Activated CD8-positive, alpha-beta memory T cell treated with anti-CD3 and anti-CD28 coated beads, Interleukin-2, amount 50 U/mL, for 48 hours (primary cell): ENCODE data around the gene NHEJ1.
A peak's percentile ranks its signal among the peaks of the same experiment; 100 is the strongest.
"Not testable (repeated sequence)": the region's sequence is repeated elsewhere in the genome, so short reads cannot be mapped to it uniquely, and the experiment has no call there.

Source experiments
- DNase-seq: peaks from one replicate; pipeline ENCODE4 v3.0.0-alpha.2; 2020

NHEJ1 gene, protein sequence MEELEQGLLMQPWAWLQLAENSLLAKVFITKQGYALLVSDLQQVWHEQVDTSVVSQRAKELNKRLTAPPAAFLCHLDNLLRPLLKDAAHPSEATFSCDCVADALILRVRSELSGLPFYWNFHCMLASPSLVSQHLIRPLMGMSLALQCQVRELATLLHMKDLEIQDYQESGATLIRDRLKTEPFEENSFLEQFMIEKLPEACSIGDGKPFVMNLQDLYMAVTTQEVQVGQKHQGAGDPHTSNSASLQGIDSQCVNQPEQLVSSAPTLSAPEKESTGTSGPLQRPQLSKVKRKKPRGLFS

DNA sequence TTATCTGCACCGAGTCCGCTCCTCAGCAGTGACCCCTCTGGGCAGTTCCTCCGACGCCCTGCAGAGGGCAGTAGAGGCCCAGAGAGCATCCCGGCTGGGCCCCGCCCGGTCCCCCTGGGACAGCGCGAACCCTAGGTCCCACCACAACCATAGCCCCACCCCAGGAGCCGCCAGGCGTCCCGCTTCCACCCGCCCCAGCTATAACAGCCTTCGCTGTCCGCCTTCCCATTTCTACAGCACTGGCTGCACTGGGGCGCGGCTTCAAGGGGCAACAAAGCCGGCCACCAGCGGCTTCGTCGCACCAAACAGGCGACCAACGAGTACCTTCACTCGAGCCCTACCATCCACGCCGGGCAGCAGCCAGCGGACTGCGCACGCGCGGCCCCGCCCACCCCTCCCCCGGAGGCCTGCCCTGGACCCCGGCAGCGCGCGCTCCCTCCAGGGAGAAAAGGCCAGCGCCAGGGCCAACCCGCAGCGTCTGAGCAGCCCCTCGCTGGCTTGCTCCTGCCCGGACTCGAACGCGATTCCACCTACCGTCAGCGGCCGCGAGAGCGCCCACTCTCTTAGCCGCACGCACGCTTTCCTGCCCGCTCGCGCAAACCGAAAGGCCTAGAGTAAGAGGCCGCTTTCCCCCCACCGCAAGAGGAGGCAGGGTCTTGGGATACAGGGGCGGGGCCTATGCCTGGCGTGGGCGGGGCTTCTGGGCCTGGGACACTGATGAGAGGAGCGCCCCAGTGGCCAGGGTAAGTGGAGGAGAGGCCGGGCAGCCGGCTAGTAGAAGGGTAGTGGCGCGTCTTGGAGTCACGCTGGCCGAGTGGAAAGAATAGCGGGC is at the start of gene NHEJ1:
Gene NHEJ1, minus strand, starts transcription at position 630 of the 832 bp plus-strand sequence. CDS start 2,453 bp downstream, outside the sequence.
- DNase-seq: peak; percentile 97

DNA sequence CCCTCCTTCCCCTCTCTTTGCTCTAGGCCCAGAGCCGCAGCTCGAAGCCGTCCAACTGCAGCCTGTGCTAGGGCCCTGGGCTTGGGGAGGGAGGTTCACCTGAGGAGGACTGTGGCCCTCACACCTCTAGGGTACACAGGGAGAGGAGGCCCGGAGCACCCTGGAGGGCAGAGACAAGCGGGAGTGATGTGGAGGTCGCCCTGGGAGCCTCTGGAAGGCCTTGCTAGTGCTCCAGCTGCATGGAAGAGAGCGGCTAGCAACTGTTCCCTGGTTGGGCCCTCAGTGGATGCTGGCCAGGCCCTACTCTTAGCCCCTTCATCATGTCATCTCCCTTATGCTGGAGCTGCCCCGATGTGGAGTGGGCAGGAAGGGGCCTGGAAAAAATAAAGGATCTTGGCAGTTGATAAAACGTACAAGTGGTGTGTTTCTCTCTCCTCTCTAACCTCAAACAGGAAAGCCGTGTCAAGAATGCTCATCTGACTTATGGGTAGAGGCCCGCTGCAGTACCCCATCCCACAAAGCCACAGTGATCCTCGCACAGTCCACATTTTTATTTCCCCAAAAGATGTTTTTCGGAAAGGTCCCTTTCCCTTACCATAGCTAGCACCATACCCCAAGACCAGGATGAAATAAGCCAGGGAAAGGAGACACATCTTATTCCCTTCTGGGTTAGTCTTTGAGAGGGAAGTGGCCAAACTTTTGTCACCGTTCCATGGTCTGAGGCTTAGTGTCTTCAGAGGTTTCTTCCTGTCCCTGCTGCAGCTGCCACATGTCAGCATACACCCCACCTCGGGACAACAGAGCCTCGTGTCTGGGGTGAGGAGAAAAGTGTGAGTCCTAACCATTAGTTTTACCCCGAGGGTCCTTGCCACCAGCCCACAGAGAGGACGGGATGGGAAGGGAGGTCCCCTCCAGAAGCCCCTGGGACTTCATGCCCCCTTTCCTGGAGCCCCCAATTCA is 48.9 kb upstream of the NHEJ1 start:
- no peak for DNase-seq

DNA sequence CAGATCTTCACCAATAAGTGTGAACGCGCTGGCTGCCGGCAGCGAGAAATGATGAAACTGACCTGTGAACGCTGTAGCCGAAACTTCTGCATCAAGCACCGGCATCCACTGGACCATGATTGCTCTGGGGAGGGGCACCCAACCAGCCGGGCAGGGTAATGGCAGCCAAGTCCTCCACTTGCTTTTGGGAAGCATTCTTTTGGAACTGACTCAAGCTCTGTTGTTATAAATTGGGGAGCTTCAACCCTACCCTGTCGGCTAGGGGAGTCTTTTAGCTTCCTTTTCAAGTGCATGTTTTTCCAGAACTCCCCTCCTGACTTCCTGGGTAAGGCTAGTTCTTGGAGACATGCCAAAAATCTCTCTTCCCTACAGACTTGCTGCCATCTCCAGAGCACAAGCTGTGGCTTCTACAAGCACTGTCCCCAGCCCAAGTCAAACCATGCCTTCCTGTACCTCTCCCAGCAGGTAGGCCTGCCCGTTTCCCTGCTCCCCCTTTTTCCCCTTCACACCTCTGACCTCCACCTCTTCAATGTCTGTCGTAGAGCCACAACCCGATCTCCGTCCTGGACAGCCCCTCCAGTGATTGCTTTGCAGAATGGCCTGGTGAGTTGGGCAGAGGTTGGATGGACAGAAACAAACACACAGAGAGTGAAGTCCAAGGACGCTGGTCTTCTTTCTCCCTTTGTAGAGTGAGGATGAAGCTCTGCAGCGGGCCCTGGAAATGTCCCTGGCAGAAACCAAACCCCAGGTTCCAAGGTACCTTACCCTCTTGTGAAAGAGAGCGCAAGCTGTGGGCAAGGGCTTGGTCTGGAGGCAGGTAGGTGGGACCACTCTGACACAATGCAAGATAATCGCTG is 47.5 kb upstream of the NHEJ1 start:
- no peak for DNase-seq

DNA sequence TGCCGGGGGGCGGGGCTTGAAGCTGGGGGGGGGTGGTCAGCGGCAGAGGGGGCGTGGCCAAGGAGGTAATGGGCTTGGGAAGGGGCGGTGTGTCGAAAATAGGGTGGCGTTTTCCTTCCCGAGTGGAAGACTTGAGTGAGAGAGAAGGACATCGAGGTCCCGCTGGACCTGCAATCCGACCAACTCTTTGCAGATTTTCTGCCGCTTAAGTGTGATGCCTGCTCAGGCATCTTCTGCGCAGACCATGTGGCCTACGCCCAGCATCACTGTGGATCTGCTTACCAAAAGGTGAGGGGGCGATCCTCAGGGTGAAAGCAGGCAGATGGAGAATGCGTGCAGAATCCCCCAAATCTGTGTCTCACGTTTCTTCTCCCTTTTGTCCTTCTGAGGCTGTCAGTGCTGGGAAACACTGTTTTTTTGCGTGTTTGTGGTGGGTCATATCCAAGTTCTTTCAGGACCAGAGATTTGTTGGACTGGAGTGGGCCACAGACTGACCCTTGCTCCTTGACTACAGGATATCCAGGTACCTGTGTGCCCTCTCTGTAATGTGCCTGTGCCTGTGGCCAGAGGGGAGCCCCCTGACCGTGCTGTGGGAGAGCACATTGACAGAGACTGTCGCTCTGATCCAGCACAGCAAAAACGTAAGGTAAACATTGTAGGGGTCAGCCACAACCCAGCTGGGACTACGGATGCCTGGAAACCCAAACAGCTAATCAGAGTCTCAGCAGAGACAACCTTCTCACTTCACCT is 46.7 kb upstream of the NHEJ1 start:
- DNase-seq: no peak

DNA sequence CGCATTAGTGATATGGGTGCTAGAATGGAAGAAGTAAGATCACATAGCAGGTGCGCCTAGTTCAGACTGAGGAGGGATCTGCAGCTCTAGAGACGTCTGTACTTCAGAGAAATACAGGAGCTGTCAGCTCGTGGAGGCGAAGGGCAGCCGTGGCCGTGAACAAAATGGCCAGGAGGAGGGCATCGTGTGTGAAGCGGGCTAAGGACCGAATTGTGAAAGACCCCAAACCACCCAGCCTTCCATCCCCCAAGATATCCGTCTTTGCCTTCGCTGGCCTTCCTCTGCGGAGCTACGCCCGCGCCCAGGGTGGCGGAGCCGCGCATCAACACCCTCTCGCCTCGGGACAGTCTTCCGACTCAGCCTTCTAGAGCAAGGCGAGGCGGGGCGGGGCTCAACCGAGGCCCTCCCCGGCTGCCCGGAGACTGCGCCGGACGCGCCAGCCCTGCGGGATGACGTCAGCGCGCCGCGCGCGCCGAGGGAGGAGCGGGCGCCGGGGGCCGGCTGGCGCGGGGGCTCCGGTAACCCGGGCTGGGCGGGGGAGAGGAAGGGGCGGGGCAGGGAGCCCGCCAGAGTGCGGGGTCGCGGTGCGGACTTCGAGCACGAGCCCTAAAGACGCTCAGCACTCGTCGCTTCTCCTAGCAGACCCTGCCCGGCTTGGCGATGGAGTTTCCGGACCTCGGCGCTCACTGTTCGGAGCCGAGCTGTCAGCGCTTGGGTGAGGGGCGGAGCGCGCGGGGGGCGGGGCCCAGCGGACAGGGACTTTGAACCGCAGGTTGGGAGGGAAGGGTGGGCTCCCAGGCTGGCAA is 45.9 kb upstream of the NHEJ1 start, which contains the start of gene ZFAND2B:
Gene ZFAND2B, plus strand, starts transcription at position 455 of the 806 bp plus-strand sequence. Its CDS starts 206 bp downstream, at position 661.
- peak; percentile 97 for DNase-seq

DNA sequence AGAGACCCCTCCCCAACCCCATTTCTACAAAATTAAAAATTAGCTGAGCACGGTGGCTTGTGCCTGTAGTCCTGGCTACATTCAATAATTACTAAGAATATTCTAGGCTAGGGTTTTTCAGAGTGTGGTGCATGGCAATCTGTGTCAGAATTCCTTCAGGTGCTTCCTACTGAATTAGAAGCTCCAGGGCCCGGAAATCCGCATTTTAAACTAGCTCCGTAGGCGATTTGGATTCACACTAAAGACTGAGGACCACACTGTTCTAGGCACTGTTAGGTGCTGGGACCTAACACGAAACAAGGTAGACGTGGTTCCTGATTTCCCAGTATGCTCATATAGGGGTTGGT is 45.3 kb upstream of the NHEJ1 start:
- no peak for DNase-seq

DNA sequence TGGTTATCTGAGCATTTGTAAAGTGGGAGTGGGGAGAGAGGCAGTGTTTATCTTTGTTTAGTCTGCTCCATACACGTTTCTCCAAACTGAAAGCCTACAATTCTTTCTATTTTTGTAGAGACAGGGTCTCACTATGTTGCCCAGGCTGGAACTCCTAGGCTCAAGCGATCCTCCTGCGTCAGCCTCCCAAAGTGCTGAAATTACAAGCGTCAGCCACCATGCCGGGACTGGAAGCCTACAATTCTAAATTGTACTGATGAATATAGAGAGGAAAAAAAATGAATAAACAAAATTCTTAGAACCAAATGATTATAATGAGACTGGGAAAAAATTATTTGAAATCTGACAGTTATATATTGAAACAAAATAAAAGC is 44.5 kb upstream of the NHEJ1 start:
- DNase-seq: no peak

DNA sequence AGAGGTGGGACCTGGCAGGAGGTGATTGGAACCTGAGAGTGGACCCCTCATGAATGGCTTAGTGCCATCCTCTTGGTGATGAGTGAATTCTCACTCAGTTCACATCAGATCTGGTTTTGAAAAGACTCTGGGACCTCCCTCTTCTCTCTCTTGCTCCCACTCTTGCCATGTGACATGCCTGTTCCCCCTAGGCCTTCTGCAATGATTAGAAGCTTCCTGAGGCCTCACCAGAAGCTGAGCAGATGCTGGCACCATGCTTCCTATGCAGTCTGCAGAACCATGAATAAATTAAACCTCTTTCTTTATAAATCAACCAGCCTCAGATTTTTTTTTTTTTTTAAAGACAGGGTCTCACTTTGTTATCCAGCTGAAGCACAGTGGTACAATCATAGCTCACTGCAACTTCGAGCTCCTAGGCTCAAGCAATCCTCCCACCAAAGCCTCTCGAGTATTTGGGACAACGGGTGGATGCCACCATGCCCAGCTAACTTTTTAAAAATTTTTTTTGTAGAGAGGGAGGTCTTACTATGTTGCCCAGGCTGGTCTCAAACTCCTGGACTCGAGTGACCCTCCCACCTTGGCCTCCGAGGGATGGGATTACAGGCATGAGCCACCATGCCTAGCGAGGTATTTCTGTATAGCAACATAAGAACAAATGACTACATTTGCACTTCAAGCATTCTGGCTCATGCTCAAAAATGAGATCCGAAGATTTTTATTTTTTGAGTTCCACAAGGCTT is 44.0 kb upstream of the NHEJ1 start:
- DNase-seq: no peak

DNA sequence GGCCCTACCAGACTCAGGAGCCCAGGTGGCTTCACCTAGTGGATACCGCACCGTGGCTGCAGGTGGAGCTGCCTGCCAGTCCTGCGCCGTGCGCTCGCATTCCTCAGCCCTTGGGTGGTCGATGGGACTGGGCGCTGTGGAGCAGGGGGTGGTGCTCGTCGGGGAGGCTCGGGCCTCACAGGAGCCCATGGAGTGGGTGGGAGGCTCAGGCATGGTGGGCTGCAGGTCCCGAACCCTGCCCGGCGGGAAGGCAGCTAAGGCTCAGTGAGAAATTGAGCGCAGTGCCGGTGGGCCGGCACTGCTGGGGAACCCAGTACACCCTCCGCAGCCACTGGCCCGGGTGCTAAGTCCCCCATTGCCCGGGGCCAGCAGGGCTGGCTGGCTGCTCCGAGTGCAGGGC is 40.7 kb upstream of the NHEJ1 start:
- not testable (repeated sequence) for DNase-seq

DNA sequence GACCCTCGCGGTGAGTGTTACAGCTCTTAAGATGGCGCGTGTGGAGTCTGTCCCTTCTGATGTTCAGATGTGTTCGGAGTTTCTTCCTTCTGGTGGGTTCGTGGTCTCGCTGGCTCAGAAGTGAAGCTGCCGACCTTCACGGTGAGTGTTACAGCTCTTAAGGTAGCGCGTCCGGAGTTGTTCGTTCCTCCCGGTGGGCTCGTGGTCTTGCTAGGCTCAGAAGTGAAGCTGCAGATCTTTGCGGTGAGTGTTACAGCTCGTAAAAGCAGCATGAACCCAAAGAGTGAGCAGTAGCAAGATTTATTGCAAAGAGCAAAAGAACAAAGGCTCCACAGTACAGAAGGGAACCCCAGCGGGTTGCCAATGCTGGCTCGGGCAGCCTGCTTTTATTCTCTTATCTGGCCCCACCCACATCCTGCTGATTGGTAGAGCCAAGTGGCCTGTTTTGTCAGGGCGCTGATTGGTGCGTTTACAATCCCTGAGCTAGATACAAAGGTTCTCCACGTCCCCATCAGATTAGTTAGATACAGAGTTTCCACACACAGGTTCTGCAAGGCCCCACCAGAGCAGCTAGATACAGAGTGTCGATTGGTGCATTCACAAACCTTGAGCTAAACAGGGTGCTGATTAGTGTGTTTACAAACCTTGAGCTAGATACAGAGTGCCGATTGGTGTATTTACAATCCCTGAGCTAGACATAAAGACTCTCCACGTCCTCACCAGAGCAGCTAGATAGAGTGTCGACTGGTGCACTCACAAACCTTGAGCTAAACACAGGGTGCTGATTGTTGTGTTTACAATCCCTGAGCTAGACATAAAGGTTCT is 40.1 kb upstream of the NHEJ1 start:
- peak; percentile 75 for DNase-seq

DNA sequence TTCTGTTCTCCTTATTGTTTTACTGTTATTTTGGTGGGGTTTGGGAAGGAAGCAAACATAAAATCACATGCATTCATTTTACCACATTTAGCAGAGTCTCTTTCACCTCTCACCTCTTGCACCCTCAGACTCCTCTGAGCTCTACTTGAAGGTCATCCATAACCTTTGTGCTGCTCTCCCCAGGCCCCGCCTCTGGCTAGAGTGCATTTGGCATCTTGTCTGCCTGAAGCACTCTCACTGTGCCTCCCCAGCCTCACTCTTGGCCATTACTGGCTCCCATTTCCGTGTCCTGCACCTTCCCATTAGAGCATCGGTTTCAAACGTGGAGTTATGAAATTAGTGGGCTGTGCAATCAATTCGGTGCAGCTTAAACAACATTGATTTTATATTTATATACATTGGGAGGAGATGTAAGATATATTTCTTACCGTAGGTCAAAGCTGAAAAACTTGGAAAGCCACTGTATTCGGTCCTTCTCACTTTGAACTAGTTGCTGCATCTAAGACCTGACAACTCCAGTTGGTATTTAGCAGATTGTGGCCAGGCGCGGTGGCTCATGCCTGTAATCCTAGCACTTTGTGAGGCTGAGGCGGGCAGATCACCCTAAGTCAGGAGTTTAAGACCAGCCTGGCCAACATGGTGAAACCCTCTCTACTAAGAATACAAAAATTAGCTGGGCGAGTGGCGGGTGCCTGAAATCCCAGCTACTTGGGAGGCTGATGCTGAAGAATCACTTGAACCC is 39.0 kb upstream of the NHEJ1 start:
- DNase-seq: no peak

DNA sequence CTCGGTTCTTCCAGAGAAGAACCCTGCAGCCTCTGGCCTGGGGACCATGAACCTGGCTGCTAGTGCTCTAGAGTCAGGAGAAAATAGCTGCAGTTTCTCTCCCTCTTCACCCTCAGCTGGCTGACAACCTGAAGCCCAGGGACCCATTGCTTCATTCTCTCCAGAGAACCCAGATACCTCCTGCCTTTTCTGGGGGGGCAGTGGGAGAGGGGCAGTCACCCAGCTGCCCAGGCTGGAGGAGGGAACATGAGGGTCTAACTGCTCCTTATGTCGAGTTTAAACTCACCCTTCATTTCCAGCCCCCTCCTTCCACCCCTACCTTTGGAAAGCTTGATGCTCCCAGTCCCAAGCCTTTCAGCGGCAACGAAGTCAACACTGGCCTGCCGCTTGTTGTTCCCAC is 38.4 kb upstream of the NHEJ1 start:
- DNase-seq: no peak

DNA sequence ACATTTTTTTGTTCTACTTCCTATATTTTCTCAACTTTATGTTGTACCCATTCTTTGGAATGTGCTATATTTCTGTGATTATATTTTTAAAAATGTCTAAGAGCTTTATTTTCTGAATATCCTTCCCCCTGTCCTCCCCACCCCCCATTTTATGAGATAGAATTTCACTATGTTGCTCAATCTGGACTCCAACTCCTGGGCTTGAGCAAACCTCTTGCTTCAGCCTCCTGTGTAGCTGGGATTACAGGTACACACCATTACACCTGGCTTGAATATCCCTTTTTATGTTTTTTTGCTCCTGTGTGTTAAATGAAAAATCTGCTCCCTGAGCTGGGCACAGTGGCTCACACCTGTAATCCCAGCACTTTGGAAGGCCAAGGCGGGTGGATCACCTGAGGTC is 36.8 kb upstream of the NHEJ1 start:
- no peak for DNase-seq

DNA sequence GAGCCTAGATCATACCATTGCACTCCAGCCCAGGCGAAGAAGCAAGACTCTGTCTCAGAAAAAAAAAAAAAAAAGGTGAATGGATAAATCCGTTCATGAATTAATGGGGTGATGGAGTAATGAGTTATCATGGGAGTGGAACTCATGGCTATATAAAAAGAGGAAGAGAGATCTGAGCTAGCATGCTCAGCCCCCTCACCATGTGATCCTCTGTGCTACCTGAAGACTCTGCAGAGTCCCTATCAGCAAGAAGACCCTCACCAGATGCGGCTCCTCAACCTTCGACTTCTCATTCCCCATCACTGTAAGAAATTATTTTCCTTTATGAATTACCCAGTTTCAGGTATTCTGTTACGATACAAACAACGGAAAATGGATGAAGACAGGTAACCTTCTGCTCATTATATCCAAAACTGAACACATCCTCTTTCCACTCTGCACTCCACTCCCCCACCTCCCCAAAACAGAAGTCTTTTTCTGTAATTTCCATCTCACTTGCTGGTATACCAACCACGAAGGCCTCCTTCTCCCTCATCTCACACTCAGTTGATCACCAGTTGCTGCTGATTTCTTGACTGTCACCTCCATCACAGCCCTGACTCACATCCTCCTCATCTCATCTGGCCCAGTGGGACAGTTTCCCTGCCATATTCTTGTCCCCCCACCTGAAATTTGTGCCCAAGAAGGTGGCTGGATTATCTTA is 26.3 kb upstream of the NHEJ1 start:
- no peak for DNase-seq

DNA sequence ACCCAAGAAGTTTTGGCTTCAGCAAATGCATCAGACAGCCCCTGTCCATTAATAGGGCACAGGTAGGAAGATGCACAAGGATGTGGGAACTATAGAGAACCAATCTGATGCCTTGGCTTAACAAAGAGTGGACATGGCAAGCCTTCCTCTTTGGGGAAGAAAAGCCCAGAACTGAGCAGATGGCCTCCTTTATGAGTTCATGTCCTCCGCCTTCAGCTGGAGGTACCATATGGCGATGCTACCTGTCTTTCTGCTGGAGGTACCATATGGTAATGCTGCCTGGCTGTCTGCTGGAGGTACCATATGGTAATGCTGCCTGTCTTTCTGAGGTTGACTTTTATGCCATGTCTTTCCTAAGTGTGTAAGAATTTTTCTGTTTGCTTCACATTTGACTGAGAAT is 23.5 kb upstream of the NHEJ1 start:
- DNase-seq: no peak

DNA sequence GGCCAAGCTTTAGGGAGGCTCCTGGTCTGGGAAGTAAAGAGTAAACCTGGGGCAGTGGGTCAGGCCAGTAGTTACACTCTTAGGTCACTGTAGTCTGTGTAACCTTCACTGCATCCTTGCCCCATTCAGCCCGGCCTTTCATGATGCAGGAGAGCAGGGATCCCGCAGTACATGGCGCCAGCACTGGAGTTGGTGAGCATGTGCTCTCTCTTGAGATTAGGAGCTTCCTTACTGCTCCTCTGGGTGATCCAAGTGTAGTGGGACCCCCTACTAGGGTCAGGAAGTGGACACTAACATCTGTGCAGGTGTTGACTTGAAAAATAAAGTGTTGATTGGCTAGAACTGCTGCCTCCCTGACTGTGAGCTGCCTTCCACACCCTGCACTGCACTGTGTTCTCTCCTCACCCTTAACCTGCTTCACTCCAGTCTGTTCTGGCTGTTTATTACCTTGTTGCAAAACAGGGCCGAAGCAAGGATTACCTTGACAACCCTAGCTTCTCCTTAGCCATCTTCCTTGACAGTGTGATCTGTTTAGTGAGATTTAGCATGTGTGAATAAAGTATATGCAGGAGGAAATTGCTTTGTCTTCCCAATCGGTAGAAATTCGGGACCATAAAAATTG is 22.6 kb upstream of the NHEJ1 start:
- DNase-seq: no peak
